Measurements from ENCODE around the gene GORASP2. TPM values are rescaled to one million over a fixed set of nuclear protein-coding genes. Genes with fewer than 3 reads are reported as not detected.

The GORASP2 gene
- total RNA-seq, 1 experiment from 2014 or later, result 97.7 TPM

- peak overlapping the region in 2 of 3 experiments; percentile 7 to 21; a peak in 3 of 7 replicates for H3K27ac Mint-ChIP-seq
- Histone ChIP-seq H3K4me2 (ENCODE audit: insufficient read depth, insufficient read length, low read length) (no peak overlapping the region), H2BK20ac (ENCODE audit: low read depth, low read length, poor library complexity, severe bottlenecking) (no peak overlapping the region), H2AFZ (ENCODE audit: low read length) (no peak overlapping the region), H2BK12ac (ENCODE audit: insufficient read length, low read depth, low read length) (no peak overlapping the region), H2BK5ac (ENCODE audit: insufficient read length, low read length) (no peak overlapping the region), H3K79me2 (ENCODE audit: insufficient read depth, low read length) (no peaks in the 10 kb centered on the region), H2BK120ac (ENCODE audit: low read depth, low read length, poor library complexity, severe bottlenecking) (no peak overlapping the region), H3K56ac (ENCODE audit: insufficient read length, low read depth, low read length) (no peak overlapping the region), H3T11ph (ENCODE audit: low read length) (no peak overlapping the region), H2AK5ac (ENCODE audit: insufficient read length, low read length) (no peak overlapping the region), H4K5ac (ENCODE audit: insufficient read length, low read depth, low read length) (no peak overlapping the region), H3K9me3 (ENCODE audit: control insufficient read depth, low read depth, low read length) (no peaks in the 10 kb centered on the region), H4K20me1 (ENCODE audit: control insufficient read depth, insufficient read depth, insufficient read length) (no peaks in the 10 kb centered on the region), H3K79me1 (ENCODE audit: insufficient read depth, low read depth, low read length, poor library complexity, severe bottlenecking) (peaks cover 3% of the 10 kb centered on the region), H3K9ac (ENCODE audit: extremely low read depth, insufficient read length, low read length) (no peak overlapping the region), H4K91ac (ENCODE audit: insufficient read length, low read depth, low read length) (no peak overlapping the region), H3K4me1 (ENCODE audit: insufficient read depth, low read length) (no peaks in the 10 kb centered on the region), H2BK15ac (ENCODE audit: low read depth, low read length) (no peak overlapping the region), H3K27me3 (ENCODE audit: insufficient read depth, low read length) (no peaks in the 10 kb centered on the region), H3K14ac (ENCODE audit: insufficient read depth, low read length) (no peak overlapping the region), H3K18ac (ENCODE audit: insufficient read length, low read depth, low read length) (no peak overlapping the region), H3K23me2 (ENCODE audit: insufficient read length, low read depth, low read length, poor library complexity, severe bottlenecking) (no peaks in the 10 kb centered on the region), H3K23ac (ENCODE audit: insufficient read length, low read depth, low read length) (no peak overlapping the region), H3K27ac (ENCODE audit: insufficient read length, low read depth, low read length) (no peak overlapping the region), H4K8ac (replicated peaks; ENCODE audit: insufficient read length, low read depth, low read length) (no peak overlapping the region), H3K4ac (ENCODE audit: low read depth, low read length) (no peak overlapping the region)
- DNase-seq, result no peak
- 100% methylated on average over 1 of the region's 5 CpGs for WGBS (ENCODE audit: extremely low coverage, insufficient read length, low lambda C conversion rate)
- peaks cover 3 to 8% of the 10 kb centered on the region in 2 experiments; a peak in 3 of 4 replicates for H3K4me1 Mint-ChIP-seq
- no peaks in the 10 kb centered on the region for H3K27me3 Mint-ChIP-seq (ENCODE audit: low read depth)
- no peak for TF ChIP-seq CTCF (conservative IDR thresholded peaks at IDR 0.05)
- H3K9me3 Mint-ChIP-seq, result no peaks in the 10 kb centered on the region
- H3K4me3 Mint-ChIP-seq, result no peak overlapping the region
- peaks cover 15 to 71% (median 58%) of the 10 kb centered on the region in 3 experiments; a peak in 6 of 7 replicates for H3K36me3 Mint-ChIP-seq (ENCODE audit: insufficient read depth in 1 of 3, low read depth in 3 of 3)
Observed at GRCh38 chr2:170997893-170998597, 69.0 kb downstream of the GORASP2 start.

Measured in H9 (cell line).